T47D (cell line): Measurements from ENCODE around the gene CACNA2D1.

ENCODE experiments used
- DNase-seq, 2 experiments: peaks; one replicate each; pipeline versions ENCODE4 v3.0.0 to v3.0.0-alpha.2; 2011 to 2012; ENCODE audit warnings: low read depth in 1 of 2, low spot score in 1 of 2
- JUND ChIP-seq: IDR thresholded peaks from 2 replicates; pipeline ENCODE4 v1.6.1; 2012; ENCODE audit warnings: low read depth
- in situ Hi-C: cut with HindIII; loops from 2 replicates; pipeline ENCODE4 v1.10.0; 2016; ENCODE audit warnings: low sequenced_read_pairs, low pct_unique_long_range_greater_than_20kb

The CACNA2D1 gene

DNA sequence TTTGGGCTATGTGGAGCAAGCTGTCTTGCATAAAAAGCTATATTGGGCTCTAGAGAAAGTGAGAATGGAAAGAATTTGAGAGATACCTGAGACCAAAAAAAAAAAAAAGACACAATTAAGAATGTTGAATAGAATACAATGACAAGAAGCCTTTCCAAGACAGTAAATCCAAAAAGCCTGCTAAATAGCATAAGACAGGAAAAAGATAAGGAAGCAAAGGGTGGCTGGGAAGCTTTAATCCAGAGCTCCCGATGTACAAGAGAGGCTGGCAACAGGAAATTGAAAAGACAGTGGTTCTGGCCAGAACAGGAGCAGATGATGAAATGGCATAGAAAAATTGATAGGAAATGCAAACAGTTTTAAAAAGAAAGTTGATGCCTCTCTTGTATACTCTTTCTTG lies 174.9 kb downstream of the CACNA2D1 start:
- no peak for TF ChIP-seq JUND
- in situ Hi-C loops, result no loop called here
- DNase-seq, result no peak

DNA sequence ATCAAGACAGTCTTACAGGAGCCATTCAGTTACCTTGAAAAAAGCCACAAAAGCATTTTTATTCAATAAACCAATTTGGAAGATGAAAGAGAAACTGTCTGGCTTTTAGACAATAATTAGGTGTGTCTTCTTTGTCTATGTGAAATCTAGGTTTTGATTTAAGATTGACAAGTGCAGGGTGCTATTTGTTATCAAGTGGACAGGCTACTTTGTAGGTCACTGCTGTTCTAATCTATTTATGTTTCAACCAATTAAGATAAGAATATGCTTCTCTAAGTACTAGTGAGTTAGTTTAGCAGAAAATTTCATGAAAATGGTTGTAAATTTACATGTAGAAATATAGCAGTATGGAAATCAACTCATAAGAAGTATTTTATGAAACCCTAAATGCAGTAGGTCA lies 177.5 kb downstream of the CACNA2D1 start:
- no peak for DNase-seq
- TF ChIP-seq JUND, result no peak
- in situ Hi-C loops, result no loop called here

DNA sequence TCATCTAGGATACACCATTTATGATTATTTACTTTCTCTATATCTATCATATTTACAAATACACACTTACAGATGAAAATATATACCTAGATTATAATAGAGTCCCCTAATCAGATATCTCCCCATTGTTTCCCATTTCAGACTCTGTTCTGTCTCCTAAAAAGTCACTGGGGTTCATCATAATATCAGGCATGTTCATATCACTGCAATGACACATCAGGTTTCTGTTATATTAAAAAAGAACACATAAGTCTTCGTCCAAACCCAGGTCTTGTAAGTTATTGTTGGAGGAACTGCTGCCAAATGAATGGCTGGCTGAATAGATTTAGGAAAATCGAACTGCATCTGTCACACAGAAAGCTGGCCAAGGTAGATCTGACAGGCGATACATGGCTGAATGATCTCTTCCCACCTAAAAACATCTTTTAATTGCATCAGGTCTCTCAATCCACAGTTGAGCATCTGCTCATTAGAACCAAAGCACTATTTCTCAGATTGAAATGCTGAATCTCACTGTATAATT lies 178.7 kb downstream of the CACNA2D1 start:
- no peak for DNase-seq
- no peak for TF ChIP-seq JUND
- in situ Hi-C loops, result no loop called here

DNA sequence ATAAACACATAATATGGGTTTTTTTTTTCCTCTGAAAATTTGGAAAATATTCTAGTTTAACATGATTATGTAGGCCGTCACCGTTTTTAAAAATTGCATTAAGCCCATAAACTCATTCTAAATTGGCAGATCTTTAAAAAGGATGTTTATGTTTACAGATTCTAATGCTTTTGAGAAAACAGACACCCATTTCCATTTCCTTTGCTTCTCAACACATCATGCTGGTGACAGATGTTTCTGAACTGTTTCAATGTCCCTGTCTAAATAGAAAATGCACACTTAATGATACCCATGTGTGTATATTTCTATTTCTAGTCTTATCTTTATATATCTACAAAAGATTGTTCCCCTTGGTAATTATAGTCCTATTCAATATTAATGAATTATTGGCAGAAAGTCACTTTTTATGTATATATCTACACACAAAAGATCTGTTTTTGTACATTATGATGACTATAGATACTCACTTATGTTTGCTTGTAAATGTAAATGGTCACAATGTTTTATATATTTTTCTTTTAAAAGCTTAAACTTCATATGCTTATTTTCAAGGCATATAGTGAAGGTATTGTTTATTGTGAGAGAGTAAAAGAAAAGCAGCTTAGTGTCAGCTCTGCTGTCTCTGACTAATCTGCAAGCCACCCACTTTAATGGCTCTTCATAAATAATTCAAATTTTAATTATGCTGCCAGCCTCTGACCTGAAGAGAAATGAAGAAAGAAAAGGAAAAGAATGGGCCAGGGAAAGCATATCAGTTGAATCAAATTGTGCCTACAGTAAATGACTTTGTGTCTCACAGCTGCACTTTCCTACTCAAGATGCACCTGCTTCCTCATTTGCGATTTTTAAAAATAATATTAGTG lies 179.4 kb downstream of the CACNA2D1 start:
- in situ Hi-C loops, result no loop called here
- no peak for DNase-seq
- TF ChIP-seq JUND, result no peak

DNA sequence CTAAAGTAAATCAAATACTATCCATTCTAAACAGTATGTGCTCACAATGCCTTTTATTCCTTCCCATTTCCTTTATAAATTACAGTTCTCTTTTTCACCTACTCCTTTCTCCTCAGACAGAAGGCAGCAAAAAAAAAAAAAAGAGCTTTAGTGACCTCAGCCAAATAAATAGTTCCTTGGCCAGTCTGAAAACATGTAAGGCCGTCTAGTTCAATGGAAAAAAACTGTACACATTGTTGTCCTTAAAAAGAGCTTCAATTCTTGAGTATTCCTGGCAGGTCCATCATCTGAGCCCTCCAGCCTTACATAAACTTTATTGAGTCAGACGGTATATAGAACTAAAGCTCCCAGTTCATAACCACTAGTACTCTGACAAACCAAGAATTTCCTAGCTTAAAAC lies 185.4 kb downstream of the CACNA2D1 start:
- TF ChIP-seq JUND, result no peak
- in situ Hi-C loops, result no loop called here
- DNase-seq, result no peak

DNA sequence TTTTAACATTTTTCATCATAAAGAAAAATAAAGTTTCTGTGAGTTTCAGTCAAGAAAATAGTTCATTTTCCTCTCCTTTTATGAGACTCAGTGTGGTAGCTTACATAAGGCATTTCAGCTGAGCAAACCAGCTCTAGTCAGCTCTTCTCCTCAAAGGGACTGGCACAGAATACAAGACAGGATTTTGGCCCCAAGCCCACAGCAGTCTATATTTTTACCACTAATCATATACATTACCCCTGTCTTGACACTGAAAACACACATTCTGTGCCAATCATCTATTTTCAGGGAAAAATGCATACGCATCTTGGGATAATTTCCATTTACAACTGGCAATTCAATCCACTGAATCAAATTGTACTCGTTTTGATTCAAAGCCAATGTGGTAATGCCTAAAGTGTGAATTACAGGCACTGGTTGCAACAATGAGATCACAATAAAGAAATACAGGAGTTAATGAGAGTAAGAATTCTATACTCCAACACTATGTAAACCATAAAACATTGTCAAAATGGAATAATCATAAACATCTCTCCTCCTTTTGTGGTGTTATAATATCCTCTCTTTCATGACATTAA lies 186.4 kb downstream of the CACNA2D1 start:
- DNase-seq, result no peak
- no peak for TF ChIP-seq JUND
- in situ Hi-C loops, result no loop called here

DNA sequence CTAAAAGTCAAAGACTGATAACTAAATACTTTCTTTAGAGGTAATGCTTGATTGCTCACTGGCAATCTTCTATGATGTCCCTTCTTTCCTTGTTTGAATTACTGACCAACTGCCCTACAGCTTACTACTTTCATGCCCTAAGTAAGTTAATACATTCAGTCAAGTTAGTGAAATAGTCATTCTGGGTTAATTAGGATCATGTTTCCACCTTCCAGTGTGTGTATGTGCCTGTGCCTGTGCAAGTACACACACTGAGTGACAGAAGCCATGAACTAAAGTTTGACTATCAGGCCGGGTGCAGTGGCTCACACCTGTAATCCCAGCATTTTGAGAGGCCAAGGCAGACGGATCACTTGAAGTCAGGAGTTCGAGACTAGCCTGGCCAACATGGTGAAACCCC lies 187.9 kb downstream of the CACNA2D1 start:
- no peak for TF ChIP-seq JUND
- DNase-seq, result no peak
- in situ Hi-C loops, result no loop called here

DNA sequence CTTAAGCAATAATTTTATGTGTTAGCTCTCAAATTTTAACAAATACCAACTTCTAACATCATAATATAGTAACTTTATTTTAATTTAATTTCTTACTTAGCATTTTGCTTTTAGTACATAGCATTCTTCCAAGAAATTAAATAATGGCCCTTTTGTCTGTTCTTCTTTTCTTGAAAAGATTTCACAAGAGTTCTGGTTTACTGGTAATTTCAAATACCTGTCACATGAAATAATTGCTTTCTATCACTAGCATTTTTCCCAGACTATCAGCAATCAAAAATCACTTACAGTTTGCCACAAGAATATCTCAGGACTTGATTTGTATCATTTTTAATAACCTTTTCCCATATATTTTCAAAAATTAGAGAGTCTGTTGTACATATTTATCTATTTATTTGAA lies 193.0 kb downstream of the CACNA2D1 start:
- DNase-seq, result no peak
- TF ChIP-seq JUND, result no peak
- in situ Hi-C loops, result no loop called here

DNA sequence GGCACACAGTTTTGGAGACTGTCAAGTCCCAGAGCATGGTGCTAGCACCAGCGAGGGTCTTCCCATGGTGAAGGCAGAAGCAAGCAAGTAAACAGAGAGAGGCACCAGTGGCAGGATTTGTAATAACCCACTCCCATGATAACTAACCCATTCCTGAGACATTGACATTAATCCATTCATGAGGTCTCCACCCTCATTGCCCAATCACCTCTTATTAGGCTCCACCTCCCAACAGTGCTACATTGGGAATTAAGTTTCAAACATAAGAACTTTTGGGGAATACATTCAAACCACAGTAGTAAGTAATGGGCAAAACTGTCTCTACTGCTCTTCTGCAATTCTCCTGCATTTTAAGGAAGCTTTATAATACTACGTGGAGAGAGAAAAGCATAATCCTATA lies 193.6 kb downstream of the CACNA2D1 start:
- TF ChIP-seq JUND, result no peak
- in situ Hi-C loops, result no loop called here
- no peak for DNase-seq

DNA sequence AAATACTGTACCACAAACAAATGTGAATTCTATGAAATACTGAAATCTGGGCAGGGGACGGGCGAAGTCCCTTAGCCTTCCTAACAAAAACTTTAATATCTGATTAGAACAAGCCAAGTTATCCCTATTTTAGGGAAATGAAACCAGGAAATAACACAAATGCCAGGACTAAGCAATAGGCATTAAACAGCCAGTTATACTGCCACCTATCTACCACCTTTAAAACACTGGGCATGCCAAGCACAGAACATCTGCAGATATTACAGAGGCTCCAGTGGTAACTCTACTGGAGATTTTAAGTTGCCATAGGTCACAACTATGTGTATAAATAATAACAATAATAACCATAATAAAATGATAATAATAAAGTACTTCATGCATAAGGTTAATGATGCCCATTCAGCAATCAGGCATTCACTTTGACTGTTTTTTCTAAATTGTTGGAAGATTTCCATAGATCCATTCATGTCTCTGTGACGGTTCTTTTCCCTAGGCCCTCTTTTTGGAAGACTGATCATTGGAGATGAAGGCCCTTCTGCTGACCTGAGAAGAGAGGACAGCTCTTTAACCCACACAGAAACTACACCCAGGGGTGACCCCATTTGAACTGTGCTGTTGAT lies 195.7 kb downstream of the CACNA2D1 start:
- in situ Hi-C loops, result no loop called here
- no peak for TF ChIP-seq JUND
- DNase-seq, result peak in 1 of 2 experiments; percentile 32

DNA sequence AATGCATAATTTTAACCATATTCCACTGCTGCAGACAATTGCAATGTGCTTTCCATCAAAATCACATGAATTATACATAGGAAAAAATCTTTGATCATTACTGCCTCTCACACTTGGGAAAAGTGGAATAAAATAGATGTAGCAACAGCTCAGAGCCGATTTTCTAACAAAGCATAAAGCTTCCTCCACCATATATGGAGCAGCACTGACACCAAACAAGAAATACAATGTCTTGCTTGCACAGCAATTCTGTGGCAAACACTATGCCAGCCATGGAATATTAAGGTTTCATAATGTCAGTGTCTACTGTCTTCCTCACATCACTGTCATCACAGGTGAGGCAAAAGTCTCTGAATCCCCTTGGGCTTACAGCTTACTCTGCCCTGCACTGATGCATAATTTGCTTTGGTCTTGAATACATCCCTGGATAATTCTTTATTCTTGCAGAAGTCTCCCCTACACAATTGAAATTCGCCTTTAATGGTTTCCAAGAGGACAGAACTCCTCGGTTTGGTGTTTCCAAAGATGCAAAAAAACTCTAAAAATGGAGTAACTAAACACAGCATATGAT lies 198.5 kb downstream of the CACNA2D1 start:
- in situ Hi-C loops, result no loop called here
- TF ChIP-seq JUND, result no peak
- no peak for DNase-seq

DNA sequence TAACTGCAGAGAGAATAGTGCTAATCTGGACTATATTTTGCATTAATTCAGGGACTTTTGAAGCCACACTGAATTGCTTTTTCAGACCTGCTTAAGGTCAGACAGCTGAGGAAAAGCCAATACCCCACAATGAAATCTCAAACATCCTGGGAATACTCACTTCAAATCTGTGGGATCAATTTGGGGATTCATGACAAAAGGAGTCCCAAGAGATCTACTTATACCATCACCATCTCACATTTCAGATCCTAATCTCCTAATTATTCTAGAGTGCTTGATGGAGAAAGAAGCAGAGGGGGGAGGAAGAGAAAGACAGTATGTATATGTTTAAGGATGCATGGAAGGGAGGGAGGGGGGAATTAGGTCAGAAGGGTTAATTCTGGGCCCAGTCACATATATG lies 202.2 kb downstream of the CACNA2D1 start:
- TF ChIP-seq JUND, result no peak
- no peak for DNase-seq
- in situ Hi-C loops, result no loop called here

DNA sequence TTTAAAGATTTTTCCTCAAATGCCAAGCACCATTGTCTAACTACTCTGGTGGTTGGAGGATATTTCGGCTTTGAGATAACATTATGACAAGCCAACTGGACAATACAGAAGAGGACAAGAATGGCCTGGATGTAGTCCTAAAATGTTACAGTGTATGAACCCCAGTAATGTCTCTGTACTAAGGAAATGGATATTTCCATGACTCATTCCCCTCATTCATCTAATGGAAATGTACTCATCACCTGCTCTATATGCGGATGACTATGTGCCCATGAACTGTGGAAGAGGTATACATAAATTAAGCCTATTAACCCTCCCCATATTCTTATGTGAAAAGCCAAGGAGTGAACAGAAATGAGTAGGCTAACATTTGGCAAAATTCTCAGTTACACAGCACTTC lies 207.9 kb downstream of the CACNA2D1 start:
- DNase-seq, result no peak
- in situ Hi-C loops, result no loop called here
- TF ChIP-seq JUND, result no peak
